GM10847 (cell line): ENCODE results near the gene ALDH6A1.

ENCODE experiments used
- POLR2A ChIP-seq: IDR thresholded peaks from 2 replicates; pipeline ENCODE4 v1.6.1; 2011; ENCODE audit not compliant: insufficient read length; ENCODE audit errors: extremely low read depth

Gene ALDH6A1

DNA sequence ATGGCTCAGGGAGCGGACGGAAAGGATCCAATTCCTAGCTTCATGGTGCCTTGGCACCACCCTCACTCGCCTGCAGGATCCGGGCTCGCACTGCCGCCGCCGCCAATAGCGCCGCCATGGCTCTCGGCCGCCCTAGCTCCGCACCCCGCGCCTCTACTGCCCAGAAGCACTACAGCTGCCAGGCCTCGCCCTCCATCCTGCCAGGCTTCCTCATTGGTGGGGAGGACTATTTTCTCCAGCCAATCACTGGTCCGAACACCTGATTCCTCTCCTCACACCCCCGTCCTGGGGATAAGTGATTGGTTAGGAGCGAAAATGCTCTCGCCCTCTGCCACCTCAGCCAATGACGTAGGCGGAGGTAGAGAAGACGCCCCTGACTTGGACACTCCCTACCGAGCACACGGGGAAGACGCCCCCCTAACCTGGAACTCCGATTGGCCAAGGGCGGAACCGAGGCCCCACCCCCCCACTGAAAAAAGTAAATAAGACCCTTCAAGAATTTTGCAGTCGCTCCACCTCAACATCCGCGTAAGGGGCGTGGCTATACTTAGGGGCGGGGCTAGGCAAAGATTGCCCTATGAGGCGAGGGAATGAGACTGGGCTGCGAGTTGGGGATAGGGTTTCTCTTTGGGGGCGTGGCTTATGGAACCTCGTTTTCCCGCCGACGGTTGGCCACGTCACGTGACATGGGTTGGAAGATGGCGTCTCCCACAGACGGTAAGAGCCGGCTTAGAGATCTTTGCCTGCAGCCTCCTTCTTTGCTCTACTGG, at the start of gene ALDH6A1, which contains the start of gene LIN52:
TSS of gene ALDH6A1 (minus strand) at position 177 of the 770 bp plus-strand sequence. CDS start at position 118, 59 bp downstream.
TSS of gene LIN52 (plus strand) at position 680 of the 770 bp plus-strand sequence. CDS start at position 699, 19 bp downstream.
- peak; percentile 68 for TF ChIP-seq POLR2A

DNA sequence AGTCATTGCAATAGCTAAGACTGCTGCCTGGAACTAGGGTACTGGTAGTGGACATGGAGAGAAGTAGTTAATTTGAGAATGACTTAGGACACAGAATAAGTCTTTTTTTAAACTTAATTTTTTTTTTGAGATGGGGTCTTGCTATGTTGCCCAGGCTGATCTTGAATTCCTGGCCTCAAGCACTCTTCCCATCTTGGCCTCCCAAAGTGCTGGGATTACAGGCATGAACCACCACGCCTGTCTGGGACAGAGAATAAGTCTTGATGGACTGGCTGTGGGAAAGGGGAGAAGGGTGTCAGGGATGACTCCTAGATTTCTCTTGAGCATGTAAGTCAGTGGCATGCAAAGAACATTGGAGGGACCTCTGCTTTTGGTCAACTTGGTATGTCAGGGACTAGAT, 43.4 kb upstream of the ALDH6A1 start:
- TF ChIP-seq POLR2A: no peak

- no peak for TF ChIP-seq POLR2A
Observed at GRCh38 chr14:74126315-74127013, 42.2 kb upstream of the ALDH6A1 start.

DNA sequence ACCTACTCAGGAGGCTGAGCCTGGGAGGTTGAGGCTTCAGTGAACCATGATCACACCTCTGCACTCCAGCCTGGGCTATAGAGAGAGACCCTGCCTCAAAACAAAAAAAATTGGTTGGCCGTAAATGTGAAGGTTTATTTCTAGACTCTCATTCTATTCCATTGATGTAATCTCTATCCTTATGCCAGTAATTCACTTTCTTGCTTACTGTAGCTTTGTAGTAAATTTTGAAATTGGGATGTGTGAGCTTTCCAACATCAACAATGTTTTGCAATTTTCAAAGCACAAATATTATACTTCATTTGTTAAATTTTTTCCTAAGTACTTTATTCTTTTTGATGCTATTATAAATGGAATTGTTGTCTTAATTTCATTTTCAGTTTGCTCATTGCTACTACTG, 25.1 kb upstream of the ALDH6A1 start:
- no peak for TF ChIP-seq POLR2A

GRCh38 chr14:74105381-74105780, 21.1 kb upstream of the ALDH6A1 start:
- TF ChIP-seq POLR2A: no peak

- TF ChIP-seq POLR2A: no peak
Observed at GRCh38 chr14:74089251-74090020, 5.2 kb upstream of the ALDH6A1 start.

GRCh38 chr14:74085828-74086227, 1.6 kb upstream of the ALDH6A1 start:
- no peak for TF ChIP-seq POLR2A

GRCh38 chr14:74085047-74085637, 889 bp upstream of the ALDH6A1 start:
- no peak for TF ChIP-seq POLR2A

GRCh38 chr14:74083784-74084276, 423 bp downstream of the ALDH6A1 start:
- no peak for TF ChIP-seq POLR2A

- TF ChIP-seq POLR2A: no peak
Observed at GRCh38 chr14:74083161-74083560, 1.1 kb downstream of the ALDH6A1 start.

DNA sequence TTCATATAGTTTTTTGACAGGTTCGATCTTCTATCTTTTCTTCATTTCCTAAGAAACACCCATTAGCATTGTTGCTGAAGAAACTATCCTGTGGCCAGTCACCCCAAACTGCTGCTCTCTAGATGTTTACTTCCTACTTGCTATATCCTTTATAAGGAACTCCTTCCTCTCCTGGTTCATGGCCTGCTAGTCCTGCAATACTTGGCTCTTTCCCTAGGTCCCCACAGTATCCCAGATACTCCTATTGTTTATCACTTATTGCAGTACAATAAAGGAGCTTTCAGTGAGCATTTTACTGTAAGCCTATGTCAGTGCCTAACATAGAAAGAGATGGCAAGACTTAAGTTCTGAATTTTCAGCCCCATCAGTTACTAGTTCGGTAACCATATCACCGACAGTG, 2.8 kb downstream of the ALDH6A1 start:
- no peak for TF ChIP-seq POLR2A

DNA sequence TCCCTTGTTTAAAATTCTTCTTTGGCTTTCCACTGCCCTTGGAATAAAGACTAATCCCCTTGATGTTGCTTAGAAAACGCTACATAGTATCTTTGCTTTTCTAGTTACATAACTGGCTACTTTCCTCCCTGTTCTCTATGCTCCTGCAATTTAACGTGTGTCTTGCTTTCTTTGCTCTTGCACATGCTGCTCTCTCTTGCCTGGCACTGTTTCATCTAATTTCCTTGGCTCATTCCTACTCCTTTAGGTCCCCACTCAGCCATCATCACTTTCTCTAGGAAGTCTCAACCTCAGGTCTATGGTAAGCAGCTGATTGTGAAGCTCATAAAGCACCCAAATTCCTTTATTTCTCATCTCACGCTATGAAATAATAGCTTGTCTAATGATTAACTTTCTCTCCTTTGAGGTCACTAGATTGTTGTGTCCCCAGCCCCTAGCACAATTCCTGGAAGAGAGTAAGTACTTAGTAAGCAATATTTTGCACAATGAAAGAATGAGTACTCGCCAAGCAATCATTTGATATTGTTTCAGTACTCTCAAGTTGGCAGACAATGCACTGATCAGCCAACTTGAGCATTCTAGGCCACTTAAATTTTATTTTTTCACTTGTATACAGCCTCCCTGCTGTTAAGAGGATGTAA, 3.3 kb downstream of the ALDH6A1 start:
- TF ChIP-seq POLR2A: no peak

DNA sequence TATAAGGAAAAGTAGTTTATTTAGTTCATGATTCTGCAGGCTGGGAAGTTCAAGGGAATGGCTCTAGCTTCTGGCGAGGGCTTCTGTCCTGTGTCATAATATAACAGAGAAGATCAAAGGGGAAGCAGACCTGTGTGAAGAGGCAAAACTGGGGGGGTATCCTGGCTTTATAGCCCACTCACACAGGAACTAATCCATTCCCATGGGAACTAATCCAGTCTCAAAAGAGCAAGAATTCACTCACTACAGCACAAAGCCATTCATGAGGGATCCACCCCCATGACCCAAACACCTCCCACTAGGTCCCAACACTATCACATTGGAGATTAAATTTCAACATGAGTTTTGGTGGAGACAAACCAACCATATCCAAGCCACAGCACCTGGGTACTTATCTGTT, 6.9 kb downstream of the ALDH6A1 start:
- no peak for TF ChIP-seq POLR2A

DNA sequence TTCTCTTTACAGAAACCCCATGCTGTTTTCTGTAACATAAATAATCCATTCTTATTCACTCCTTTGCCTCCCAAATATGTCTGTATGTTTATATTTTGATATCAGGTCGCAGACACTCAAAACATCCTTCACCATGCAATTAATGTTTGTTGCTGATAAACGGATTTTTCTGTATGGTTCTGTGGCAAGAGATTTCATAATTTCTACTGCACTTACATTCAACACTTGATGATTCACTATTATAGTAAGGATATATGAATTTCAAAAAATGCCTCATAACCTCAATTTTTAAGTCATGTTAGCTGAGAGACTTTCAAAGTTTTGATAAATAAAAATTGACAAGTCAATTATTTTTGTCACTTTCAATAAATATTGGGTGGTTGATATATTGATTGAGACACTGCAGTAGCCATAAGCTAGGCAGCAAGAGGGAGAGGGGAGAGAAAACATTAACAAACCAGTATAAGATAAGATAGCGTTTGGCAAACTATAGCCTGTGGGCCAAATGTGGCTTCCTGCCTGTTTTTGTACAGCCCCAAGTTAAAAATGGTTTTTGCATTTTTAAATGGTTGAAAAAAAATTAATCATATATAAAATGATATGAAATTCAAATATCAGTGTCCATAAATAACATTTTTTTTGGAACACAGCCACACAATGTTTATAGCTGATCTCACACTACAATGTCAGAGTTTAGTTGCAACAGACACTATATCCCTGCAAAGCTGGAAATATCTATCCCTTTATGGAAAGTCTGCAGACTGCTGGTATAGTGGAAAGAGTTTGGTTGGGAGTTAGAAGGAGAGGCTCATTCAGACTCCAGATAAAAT, 18.3 kb downstream of the ALDH6A1 start:
- TF ChIP-seq POLR2A: no peak
